HG03175 (cell line): ENCODE results near the gene NKX2-1.

Experiments
- ATAC-seq: cut with Tn5 transposase; IDR thresholded peaks from one replicate; pipeline ENCODE4 v1.9.1; 2021; ENCODE audit warnings: mild to moderate bottlenecking, moderate library complexity; ENCODE audit not compliant: unreplicated experiment

The NKX2-1 gene

GRCh38 chr14:36518031-36518585, 1.9 kb downstream of the NKX2-1 start:
- ATAC-seq: no peak

- no peak for ATAC-seq
Measured at GRCh38 chr14:36517242-36518030, 2.6 kb downstream of the NKX2-1 start.

GRCh38 chr14:36516719-36517241, 3.3 kb downstream of the NKX2-1 start:
- no peak for ATAC-seq

DNA sequence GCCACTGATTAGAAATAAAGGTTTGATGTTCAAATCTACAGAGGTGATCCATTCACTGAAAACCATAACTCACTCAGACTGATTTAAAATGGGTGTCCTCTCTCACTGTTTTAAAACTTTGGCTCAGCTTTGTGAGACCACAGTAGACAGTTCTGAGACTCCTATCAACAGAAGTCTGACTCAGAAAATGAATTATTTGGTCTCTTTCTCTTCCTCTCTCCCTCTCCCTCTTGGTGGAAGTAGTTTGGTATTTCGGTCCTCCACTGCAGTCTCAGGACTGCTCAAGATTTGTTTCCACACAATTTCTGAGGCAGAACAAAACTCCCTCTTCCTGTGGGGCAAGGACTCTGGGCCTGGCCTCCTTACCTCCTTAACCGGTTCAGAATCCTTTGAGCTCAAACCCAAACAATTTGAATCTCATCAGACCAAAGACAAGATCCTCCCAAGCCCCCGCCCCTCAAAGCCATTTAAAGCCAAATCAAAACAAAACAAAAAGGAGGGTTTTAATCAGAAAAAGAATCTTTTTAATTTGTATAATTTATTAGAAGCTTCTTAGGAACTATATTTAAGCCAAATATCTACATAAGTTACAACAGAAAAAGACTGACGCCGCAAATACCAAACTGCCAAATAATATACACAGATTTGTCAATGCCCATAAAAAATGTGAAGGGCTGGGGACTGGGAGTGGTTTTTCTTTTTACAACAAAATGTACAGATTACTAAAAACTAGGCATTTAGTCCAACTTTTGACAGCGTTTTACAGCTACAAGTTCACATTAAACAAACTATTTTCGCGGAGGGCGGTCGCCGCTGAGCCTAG, 3.9 kb downstream of the NKX2-1 start:
- no peak for ATAC-seq

DNA sequence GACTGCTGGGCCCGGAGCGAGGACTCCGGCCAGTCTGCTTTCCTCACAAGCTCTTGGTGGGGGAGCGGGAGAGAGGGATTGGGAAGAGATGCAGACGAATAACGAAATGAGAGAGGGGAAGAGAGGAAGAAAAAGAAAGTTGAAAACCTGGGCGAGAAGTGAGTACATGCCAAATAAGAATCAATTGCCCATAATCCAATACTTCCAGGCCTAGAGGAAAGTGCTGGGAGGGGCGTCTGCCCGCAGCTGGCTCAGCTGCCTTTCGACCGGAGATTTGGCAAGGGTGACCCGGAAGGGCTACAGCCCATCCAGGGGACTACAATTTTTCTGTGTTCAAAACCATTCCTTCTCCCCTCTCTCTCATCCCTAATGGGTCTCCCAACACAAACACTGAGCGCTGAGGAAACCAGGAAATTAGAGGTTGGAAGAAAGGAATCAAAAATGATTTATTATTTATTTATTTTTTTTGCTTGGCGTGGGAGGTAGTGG, 4.9 kb downstream of the NKX2-1 start:
- ATAC-seq: no peak

GRCh38 chr14:36514278-36515104, 5.5 kb downstream of the NKX2-1 start:
- ATAC-seq: no peak

DNA sequence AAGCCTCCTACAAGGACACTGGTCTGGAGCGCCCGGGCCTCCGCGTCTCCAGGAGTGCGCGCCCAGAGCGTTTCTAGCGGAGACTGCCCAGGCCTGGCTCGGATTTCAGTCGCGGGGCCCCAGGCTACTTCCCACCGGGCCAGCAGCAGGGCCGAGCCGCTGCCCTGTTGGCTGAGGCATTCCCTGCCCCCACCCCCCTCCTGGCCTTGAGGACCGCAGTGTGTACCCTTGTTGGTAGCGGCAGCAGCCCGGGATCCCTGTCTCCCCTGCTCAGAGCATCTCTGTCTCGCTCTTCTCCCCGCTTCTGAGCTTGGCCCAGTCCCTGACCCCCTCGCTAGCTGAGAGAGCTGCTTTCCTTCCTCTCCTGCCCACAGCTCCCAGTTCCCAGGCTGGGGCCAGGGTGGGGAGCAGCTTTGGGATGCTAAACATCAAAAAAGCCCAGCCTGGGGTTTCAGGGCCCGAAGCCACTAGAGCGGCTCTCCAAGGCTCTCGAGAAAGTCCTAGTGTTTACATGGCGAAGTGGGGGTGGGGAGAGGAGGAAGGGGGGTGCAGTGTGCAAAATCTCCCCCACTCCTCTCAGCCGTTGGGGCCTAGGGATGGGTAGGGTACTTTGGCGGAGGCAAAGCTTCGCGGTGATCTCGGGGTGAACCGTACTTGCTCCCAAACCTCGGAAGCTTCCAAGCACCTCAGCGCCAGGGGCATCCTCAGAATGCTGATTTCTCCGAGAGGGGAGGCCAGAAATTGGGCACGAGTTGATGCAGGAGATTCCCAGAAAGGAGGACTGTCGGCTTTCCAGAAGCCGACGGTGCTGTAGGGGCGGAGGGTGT, 6.4 kb downstream of the NKX2-1 start:
- no peak for ATAC-seq

- ATAC-seq: no peak
Measured at GRCh38 chr14:36513012-36513420, 7.0 kb downstream of the NKX2-1 start.

- no peak for ATAC-seq
Measured at GRCh38 chr14:36512585-36513003, 7.4 kb downstream of the NKX2-1 start.

DNA sequence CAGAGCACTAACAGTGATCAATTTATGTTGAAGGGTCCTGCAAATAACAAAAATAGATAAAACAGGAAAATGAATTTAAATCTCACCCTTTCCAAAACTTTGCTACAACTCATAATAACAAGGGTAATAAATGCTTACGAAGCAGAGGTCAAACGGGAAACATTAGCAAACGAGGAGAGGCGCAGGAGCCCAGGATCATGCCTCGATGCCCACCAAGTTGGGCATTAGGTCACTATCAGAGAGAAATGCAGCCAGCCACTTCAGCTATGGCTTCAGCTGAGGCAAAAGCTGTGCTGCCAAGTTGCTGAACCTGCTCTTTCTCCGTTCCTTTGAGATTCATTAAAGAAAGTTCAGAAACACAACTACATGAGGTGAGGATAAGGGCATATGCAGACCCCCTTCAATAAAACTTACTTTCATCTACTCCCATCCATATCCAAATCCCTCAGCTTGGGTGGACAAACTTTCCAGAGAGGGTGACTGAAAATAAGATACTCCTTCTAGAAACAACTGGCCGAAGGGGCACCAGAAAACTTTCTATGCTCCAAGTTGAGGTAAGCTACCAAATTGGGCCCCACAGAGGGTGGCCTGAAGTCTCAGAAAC, 7.9 kb downstream of the NKX2-1 start:
- ATAC-seq: no peak

GRCh38 chr14:36510874-36511273, 9.2 kb downstream of the NKX2-1 start:
- no peak for ATAC-seq

DNA sequence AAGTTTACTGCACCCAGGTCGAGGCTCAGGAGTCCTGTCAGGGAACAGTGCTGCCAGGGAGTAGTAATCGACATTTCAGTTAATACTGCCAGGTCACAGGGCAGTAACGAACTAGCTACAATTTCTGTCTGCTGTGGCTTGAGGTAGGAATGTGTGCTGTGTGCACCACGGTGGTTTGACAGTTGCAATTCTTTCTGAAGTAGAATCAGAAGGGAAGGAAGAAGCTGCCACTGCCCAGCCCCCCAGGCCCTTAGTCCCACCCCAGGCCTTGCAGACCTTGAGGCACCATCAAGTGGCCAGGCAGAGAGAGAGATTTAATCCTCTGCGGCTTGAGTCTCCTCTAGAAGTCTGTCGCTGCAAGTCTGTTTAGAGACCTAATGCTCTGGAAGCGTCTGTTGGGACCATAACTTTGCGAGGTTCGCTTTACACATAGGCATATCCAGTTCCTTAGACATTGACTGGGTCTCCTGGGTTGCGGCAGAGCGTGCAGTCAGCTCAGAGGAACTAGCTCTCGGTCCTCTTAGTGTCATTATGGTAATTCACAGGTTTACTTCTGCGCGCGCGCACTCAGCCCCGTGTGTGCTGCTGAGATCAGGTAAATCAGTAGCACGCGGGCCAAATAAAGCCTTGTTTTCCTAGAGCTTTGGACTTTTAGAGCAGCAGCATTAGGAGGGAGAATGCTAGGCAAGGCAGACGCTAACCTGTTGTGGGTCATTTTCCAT, 9.8 kb downstream of the NKX2-1 start:
- ATAC-seq: no peak

- ATAC-seq: no peak
Measured at GRCh38 chr14:36509069-36509917, 10.7 kb downstream of the NKX2-1 start.

DNA sequence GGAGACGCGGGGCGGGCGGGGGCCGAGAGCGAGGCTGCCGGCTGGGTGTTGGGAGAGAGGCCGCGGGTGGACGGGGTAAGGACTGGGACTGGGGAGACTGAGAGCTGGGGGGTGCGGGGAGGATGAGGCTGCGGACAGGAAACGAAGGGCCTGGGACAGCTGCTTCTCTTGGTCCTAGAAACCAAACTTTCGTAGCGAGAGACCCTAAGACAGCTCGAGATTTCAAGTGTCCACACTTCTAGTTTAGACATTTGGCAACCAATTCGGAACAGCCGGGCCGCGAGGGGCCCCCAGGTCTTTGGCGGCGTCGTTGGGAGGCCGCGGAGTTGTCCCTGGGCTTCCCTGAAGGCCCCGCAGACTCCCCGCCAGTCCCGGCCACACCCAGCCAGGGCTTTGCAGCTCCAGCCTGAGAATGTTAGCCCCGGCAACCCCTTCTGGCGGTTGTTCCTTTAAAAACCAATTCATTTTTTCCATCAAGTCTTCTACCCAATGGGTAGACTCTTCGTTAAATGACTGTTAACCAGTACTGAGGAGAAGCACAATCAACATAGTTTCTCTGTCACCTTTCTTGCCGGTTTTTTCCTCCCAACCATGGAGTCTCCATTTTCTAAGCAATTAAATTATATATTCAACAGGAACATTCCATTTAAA, 11.5 kb downstream of the NKX2-1 start:
- ATAC-seq: no peak

DNA sequence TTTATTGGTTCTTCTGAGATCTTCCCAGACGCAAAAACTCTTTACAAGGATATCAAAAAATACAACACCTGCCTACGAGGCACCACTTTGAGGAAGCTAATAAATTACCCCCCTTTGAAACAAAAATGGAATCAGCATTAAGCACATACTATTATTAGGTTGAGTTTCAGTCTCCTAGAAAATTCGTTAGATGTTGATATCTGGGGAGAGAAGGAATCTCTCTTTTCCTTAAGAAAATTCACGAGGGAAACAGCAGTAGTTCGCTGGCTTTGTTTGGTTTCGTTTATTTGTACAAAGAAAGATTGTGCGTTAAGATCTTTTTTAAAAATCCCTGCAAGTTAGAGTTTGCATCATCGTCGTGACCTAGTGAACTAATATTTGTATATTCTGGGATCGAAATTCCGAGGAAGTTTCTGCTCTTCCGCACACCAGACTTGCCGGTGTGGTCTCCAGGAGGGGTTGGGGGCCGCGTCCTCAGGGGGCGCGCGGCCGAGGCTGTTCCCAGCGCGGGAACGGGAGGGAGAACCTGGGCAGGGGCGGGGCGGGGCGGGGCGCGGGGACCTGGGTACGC, 12.1 kb downstream of the NKX2-1 start:
- no peak for ATAC-seq

- no peak for ATAC-seq
Measured at GRCh38 chr14:36506732-36507614, 13.1 kb downstream of the NKX2-1 start.
